Right kidney (tissue), 1 donor: ENCODE measurements around the gene MEGF10.

Experiments used
- DNase-seq: peaks from one replicate; pipeline ENCODE4 v3.0.0-alpha.2; 2016

Gene MEGF10

GRCh38 chr5:127441799-127442484 lies 151.3 kb downstream of the MEGF10 start:
- DNase-seq, result no peak

GRCh38 chr5:127444171-127444570 lies 153.6 kb downstream of the MEGF10 start:
- no peak for DNase-seq

- DNase-seq, result no peak
Measured at GRCh38 chr5:127445328-127445727, 154.7 kb downstream of the MEGF10 start.

- DNase-seq, result no peak
Measured at GRCh38 chr5:127446626-127447025, 156.0 kb downstream of the MEGF10 start.

- no peak for DNase-seq
Measured at GRCh38 chr5:127447827-127448226, 157.2 kb downstream of the MEGF10 start.

GRCh38 chr5:127450046-127450445 lies 159.4 kb downstream of the MEGF10 start:
- DNase-seq, result no peak

- no peak for DNase-seq
Measured at GRCh38 chr5:127451096-127451495, 160.5 kb downstream of the MEGF10 start.

GRCh38 chr5:127452626-127453025 lies 162.0 kb downstream of the MEGF10 start:
- no peak for DNase-seq

- DNase-seq, result no peak
Measured at GRCh38 chr5:127471211-127471610, 180.6 kb downstream of the MEGF10 start.

GRCh38 chr5:127472700-127473099 lies 182.1 kb downstream of the MEGF10 start:
- DNase-seq, result no peak

- DNase-seq, result no peak
Measured at GRCh38 chr5:127486471-127486870, 195.9 kb downstream of the MEGF10 start.

GRCh38 chr5:127492854-127493738 lies 202.5 kb downstream of the MEGF10 start:
- DNase-seq, result peak; percentile 66

GRCh38 chr5:127498548-127498947 lies 208.0 kb downstream of the MEGF10 start:
- DNase-seq, result no peak

- no peak for DNase-seq
Measured at GRCh38 chr5:127505905-127506304, 215.3 kb downstream of the MEGF10 start.

- DNase-seq, result no peak
Measured at GRCh38 chr5:127506616-127507015, 216.0 kb downstream of the MEGF10 start.

GRCh38 chr5:127508644-127509373 lies 218.2 kb downstream of the MEGF10 start:
- DNase-seq, result no peak
